Activated CD8-positive, alpha-beta memory T cell treated with anti-CD3 and anti-CD28 coated beads, Interleukin-2, amount 50 U/mL, for 4 hours (primary cell): ENCODE data around the gene TTC28.
"Not testable (repeated sequence)": the region's sequence is repeated elsewhere in the genome, so short reads cannot be mapped to it uniquely, and the experiment has no call there.

ENCODE experiments used
- DNase-seq: peaks from one replicate; pipeline ENCODE4 v3.0.0-alpha.2; 2020

The TTC28 gene

GRCh38 chr22:28123989-28124766 is 555.5 kb downstream of the TTC28 start:
- no peak for DNase-seq

GRCh38 chr22:28120691-28121592 is 558.7 kb downstream of the TTC28 start:
- DNase-seq = no peak

GRCh38 chr22:28118957-28119631 is 560.5 kb downstream of the TTC28 start:
- no peak for DNase-seq

GRCh38 chr22:28116219-28116673 is 563.4 kb downstream of the TTC28 start:
- DNase-seq = no peak

GRCh38 chr22:28115426-28115825 is 564.2 kb downstream of the TTC28 start:
- DNase-seq = no peak

GRCh38 chr22:28112548-28113043 is 567.0 kb downstream of the TTC28 start:
- no peak for DNase-seq

GRCh38 chr22:28112190-28112544 is 567.5 kb downstream of the TTC28 start:
- no peak for DNase-seq

GRCh38 chr22:28111501-28112189 is 568.0 kb downstream of the TTC28 start:
- no peak for DNase-seq

- no peak for DNase-seq
Observed at GRCh38 chr22:28108851-28109250, 570.8 kb downstream of the TTC28 start.

- DNase-seq = no peak
Observed at GRCh38 chr22:28106617-28107016, 573.0 kb downstream of the TTC28 start.

GRCh38 chr22:28105988-28106387 is 573.7 kb downstream of the TTC28 start:
- no peak for DNase-seq

- no peak for DNase-seq
Observed at GRCh38 chr22:28105413-28105812, 574.2 kb downstream of the TTC28 start.

GRCh38 chr22:28103596-28103995 is 576.0 kb downstream of the TTC28 start:
- no peak for DNase-seq

- DNase-seq = no peak
Observed at GRCh38 chr22:28102151-28102812, 577.4 kb downstream of the TTC28 start.

- DNase-seq = no peak
Observed at GRCh38 chr22:28097627-28098026, 582.0 kb downstream of the TTC28 start.

GRCh38 chr22:28096161-28096560 is 583.5 kb downstream of the TTC28 start:
- DNase-seq = no peak

GRCh38 chr22:28095316-28096095 is 584.1 kb downstream of the TTC28 start:
- no peak for DNase-seq

GRCh38 chr22:28094771-28095170 is 584.9 kb downstream of the TTC28 start:
- no peak for DNase-seq

GRCh38 chr22:28093711-28094110 is 585.9 kb downstream of the TTC28 start:
- DNase-seq = no peak

- no peak for DNase-seq
Observed at GRCh38 chr22:28091486-28091885, 588.2 kb downstream of the TTC28 start.

- DNase-seq = not testable (repeated sequence)
Observed at GRCh38 chr22:28089541-28089940, 590.1 kb downstream of the TTC28 start.
